Measurements from ENCODE around the gene RAC3.
A peak's percentile ranks its signal among the peaks of the same experiment; 100 is the strongest.

RAC3 gene

GRCh38 chr17:82070611-82071010, 39.1 kb downstream of the RAC3 start:
- TF ChIP-seq TAF1 (IDR thresholded peaks at IDR 0.05; ENCODE audit: borderline replicate concordance, insufficient read depth, low read length) (no peak), POLR2AphosphoS5 (IDR thresholded peaks at IDR 0.05; ENCODE audit: low read depth, low read length) (no peak), REST (IDR thresholded peaks at IDR 0.05; ENCODE audit: insufficient read depth in 1 of 2, low read depth in 2 of 2, low read length in 2 of 2) (no peak), SIN3A (IDR thresholded peaks at IDR 0.05; ENCODE audit: borderline replicate concordance, insufficient read depth, low read length) (no peak), FOXP2 (optimal IDR thresholded peaks at IDR 0.05; ENCODE audit: borderline replicate concordance, extremely low read depth, extremely low read length, insufficient read depth) (no peak)

GRCh38 chr17:82072827-82073226, 41.3 kb downstream of the RAC3 start:
- TF ChIP-seq REST (IDR thresholded peaks at IDR 0.05; ENCODE audit: insufficient read depth in 1 of 2, low read depth in 2 of 2, low read length in 2 of 2) (no peak), POLR2AphosphoS5 (IDR thresholded peaks at IDR 0.05; ENCODE audit: low read depth, low read length) (no peak), TAF1 (IDR thresholded peaks at IDR 0.05; ENCODE audit: borderline replicate concordance, insufficient read depth, low read length) (no peak)

- TF ChIP-seq SIN3A (IDR thresholded peaks at IDR 0.05; ENCODE audit: borderline replicate concordance, insufficient read depth, low read length) = no peak
- no peak for TF ChIP-seq FOXP2 (optimal IDR thresholded peaks at IDR 0.05; ENCODE audit: borderline replicate concordance, extremely low read depth, extremely low read length, insufficient read depth)
- TF ChIP-seq POLR2AphosphoS5 (IDR thresholded peaks at IDR 0.05; ENCODE audit: low read depth, low read length) = no peak
- TF ChIP-seq REST (IDR thresholded peaks at IDR 0.05; ENCODE audit: insufficient read depth in 1 of 2, low read depth in 2 of 2, low read length in 2 of 2) = no peak
- no peak for TF ChIP-seq TAF1 (IDR thresholded peaks at IDR 0.05; ENCODE audit: borderline replicate concordance, insufficient read depth, low read length)
These were observed 42.0 kb downstream of the RAC3 start for GRCh38 chr17:82073446-82073845.

- TF ChIP-seq REST (IDR thresholded peaks at IDR 0.05; ENCODE audit: insufficient read depth in 1 of 2, low read depth in 2 of 2, low read length in 2 of 2) (no peak), POLR2AphosphoS5 (IDR thresholded peaks at IDR 0.05; ENCODE audit: low read depth, low read length) (0 out of 2 replicates have a peak, but pooled peaks have one; percentile 56)
These were observed 44.7 kb downstream of the RAC3 start for GRCh38 chr17:82076018-82076784.

All from PFSK-1 (cell line).